Coronary artery (tissue), 2 donors: ENCODE data around the gene METTL8.

Experiments
- DNase-seq: peaks from one replicate; pipeline ENCODE4 v3.0.0-alpha.2; 2017; ENCODE audit warnings: low spot score
- H3K27ac ChIP-seq, 2 donors: fragments of 200-600 bp; sonication (generic); one replicate each; pipeline ENCODE4 v1.5.1; 2016 to 2019
- H3K4me3 ChIP-seq: fragments of 200-600 bp; sonication (generic); 2 replicates; pipeline ENCODE4 v1.5.1; 2016; ENCODE audit warnings: mild to moderate bottlenecking, moderate library complexity
- TF ChIP-seq, protein P1 (sequence below): fragments of 200-600 bp; sonication (generic); IDR thresholded peaks from one replicate; pipeline ENCODE4 v1.5.1; 2019; ENCODE audit warnings: antibody characterized with exemption

The METTL8 gene

DNA sequence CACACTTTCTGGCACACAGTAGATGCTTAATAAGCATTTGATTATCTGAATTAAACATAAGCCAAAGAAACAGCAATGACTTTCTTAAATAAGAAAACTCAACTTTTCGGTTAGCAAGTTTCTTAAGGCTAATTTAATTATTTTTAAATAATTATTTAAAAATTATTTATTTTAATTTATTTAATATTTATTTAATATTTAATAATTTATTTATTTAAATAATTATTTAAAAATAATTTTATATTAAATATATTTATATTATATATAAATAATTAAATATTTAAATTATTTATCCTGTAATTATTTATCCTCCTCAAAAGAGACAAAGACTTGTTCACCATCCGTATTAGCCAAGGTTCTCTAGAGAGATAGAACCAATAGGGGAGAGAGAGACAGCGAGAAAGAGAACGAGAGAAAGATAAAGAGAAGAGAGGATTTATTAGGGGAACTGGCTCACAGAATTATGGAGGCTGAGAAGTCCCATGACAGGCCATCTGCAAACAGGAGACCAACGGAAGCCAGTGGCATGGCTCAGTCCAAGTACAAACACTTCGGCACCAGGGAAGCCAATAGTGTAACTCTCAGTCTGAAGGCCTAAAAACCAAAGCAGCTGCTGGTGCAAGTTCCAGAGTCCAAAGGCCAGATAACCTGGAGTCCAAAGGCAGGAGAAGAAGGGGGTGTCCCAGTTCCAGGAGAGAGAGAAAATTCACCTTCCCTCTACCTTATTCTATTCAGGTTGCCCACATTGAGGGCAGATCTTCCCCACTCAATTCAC lies 125.3 kb downstream of the METTL8 start:
- DNase-seq, result no peak
- no peak overlapping the region for H3K27ac ChIP-seq
- H3K4me3 ChIP-seq, result no peak overlapping the region
- TF ChIP-seq, protein P1, sequence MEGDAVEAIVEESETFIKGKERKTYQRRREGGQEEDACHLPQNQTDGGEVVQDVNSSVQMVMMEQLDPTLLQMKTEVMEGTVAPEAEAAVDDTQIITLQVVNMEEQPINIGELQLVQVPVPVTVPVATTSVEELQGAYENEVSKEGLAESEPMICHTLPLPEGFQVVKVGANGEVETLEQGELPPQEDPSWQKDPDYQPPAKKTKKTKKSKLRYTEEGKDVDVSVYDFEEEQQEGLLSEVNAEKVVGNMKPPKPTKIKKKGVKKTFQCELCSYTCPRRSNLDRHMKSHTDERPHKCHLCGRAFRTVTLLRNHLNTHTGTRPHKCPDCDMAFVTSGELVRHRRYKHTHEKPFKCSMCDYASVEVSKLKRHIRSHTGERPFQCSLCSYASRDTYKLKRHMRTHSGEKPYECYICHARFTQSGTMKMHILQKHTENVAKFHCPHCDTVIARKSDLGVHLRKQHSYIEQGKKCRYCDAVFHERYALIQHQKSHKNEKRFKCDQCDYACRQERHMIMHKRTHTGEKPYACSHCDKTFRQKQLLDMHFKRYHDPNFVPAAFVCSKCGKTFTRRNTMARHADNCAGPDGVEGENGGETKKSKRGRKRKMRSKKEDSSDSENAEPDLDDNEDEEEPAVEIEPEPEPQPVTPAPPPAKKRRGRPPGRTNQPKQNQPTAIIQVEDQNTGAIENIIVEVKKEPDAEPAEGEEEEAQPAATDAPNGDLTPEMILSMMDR, result no peak

DNA sequence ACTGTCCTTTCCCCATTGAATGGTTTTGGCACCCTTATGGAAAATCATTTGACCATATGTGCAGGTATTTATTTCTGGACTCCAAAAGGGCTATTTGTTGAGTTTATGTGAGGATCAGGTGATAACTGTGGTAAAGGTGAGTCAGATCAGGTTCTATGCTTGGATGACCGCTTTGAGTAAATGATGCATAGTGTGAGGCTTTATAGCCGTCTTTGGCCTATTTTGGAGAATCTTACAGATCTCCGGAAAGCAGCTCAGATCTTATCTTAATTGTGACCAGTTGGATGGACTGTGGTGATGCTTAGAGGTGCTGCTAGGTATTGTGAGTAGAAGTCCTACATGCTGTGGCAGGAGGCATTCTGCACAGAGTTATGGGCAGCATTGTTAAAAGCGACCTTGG lies 126.2 kb downstream of the METTL8 start:
- H3K27ac ChIP-seq, result no peak overlapping the region
- TF ChIP-seq, protein P1, result no peak
- no peak for DNase-seq
- no peak overlapping the region for H3K4me3 ChIP-seq

DNA sequence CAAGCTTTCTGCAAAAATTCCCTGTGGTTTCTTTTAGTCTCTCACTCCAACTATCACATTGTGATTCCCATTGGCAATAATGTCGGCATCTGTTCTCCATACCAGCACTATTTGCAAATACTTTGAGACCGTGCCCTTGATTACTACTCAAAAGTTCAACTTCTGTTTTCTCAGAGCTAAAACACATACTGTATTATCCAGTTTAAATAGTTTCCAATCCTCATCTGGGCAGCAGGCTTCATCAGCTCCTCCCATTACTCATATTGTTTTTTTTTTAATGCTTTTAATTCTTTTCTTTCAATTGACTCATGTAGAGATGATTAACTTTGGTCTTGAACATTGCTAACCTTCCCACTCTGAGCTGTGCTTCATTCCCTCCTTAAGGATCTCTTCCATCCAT lies 135.8 kb downstream of the METTL8 start:
- TF ChIP-seq, protein P1, result no peak
- H3K27ac ChIP-seq, result no peak overlapping the region
- no peak overlapping the region for H3K4me3 ChIP-seq
- no peak for DNase-seq

DNA sequence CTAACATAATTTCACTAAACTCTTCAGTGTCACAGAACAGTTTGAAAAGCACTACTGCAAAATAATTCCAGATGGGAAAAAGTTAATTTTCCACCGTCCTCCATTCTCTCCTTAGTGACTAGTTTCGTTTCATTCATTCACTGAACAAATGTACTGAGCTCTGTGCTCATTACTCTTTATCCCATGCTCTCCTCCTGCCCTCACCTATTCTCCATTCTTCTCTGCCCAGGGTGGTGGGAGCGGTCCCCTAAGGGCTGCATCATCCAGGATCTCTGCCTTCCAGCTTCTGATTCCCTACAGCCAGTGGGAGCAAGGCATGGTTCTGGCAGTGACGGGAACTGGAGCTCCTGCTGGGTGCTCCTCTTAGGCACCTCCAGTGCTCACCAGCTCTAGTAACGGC lies 139.2 kb downstream of the METTL8 start:
- DNase-seq, result no peak
- H3K4me3 ChIP-seq, result no peak overlapping the region
- no peak overlapping the region for H3K27ac ChIP-seq
- TF ChIP-seq, protein P1, result no peak

DNA sequence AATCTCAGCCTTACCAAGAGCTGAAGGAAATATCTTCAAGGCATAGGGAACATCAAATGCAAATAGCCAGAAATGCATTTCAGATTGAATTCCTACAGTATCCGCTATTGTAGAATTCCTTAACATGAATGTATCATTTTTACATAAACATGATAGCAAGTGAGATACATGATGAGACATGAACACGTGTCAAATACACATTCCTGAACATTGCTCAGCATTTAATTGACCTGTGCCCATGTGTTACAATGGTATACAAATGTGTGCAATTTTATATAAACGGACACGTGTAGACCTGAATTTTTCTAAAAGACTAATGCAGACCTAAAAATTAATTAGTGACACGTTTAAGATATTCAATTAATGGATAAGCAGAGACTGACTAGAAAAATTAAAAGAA lies 140.1 kb downstream of the METTL8 start:
- Histone ChIP-seq H3K27ac (no peak overlapping the region), H3K4me3 (no peak overlapping the region)
- DNase-seq, result no peak
- TF ChIP-seq, protein P1, result no peak

DNA sequence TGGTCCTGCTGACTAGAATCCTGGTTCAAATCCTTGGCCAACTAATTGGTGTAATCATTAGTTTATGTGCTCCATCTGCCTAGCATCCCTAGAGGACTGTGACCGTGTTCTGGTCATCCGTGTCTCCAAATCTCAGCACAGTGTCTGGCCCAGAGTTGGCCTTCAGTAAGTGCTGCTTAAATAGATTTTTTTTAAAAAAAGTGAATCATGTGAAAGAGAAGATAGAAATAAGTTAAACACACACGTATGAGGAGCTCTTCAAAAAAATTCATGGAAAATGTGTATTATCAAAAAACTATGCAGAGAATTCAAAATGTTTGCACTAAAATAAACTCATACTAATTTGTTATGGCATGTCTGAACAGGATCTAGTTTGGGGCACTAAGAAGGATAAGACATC lies 143.8 kb downstream of the METTL8 start:
- no peak for DNase-seq
- TF ChIP-seq, protein P1, result no peak
- Histone ChIP-seq H3K27ac (no peak overlapping the region), H3K4me3 (no peak overlapping the region)

DNA sequence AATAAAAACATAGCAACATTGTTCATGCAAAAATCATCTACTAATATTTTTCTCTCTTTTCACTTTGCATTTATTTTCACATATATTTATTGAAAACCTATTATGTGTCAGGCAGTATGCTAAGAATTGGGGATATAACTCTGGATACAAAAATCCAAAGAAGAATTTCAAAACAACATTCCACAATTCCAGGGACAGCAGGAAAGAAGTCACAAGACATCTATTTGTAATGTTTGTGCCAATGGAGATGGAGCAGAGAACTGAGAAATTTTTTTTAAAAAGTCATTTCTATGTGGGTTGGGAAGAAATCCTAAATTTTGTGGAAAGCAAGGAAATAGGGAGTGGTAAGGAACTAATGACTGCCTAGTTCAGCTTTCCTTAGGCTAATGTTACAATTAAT lies 144.5 kb downstream of the METTL8 start:
- H3K27ac ChIP-seq, result no peak overlapping the region
- DNase-seq, result no peak
- TF ChIP-seq, protein P1, result no peak
- H3K4me3 ChIP-seq, result no peak overlapping the region
